Pancreas (tissue), 10 donors: ENCODE results near the gene NACC2. TPM values are rescaled to one million over a fixed set of nuclear protein-coding genes. Genes with fewer than 3 reads are reported as not detected.
A peak's percentile ranks its signal among the peaks of the same experiment; 100 is the strongest.

Experiments used
- ATAC-seq, 4 donors: fragments of 200-7000 bp; cut with Tn5 transposase; one replicate each; pipeline versions ENCODE4 v1.8.0 to v1.9.1; 2020; ENCODE audit warnings: mild to moderate bottlenecking in 4 of 4, moderate library complexity in 4 of 4
- DNase-seq, 6 donors: peaks; one replicate each; pipeline ENCODE4 v3.0.0-alpha.2; 2020
- FAIRE-seq: peaks from 2 replicates; lab custom pipeline; 2012; peaks lifted over from hg19 to GRCh38; lab: Jason Lieb, UNC
- H3K27ac ChIP-seq, 4 donors: fragments of 200-600 bp; sonication (generic); 1 replicate in 3 of 4; 2 replicates in 1 of 4; pipeline versions ENCODE4 v1.5.0 to v1.8.0; 2020
- H3K27me3 ChIP-seq, 4 donors: fragments of 200-600 bp; one replicate each; pipeline ENCODE4 v1.8.0; 2021
- H3K36me3 ChIP-seq, 3 donors: fragments of 200-600 bp; sonication (generic) in 1 of 3; one replicate each; pipeline versions ENCODE4 v1.5.0 to v1.8.0; 2020 to 2021
- H3K4me1 ChIP-seq, 3 donors: fragments of 200-600 bp; one replicate each; pipeline ENCODE4 v1.8.0; 2021
- H3K4me3 ChIP-seq, 4 donors: fragments of 200-600 bp; sonication (generic) in 2 of 4; one replicate each; pipeline versions ENCODE4 v1.5.0 to v1.8.0; 2020 to 2021
- H3K9me3 ChIP-seq, 4 donors: fragments of 200-600 bp; one replicate each; pipeline ENCODE4 v1.8.0; 2021
- CTCF ChIP-seq, 4 donors: fragments of 200-600 bp; sonication (generic) in 3 of 4; IDR thresholded peaks; one replicate each; pipeline versions ENCODE4 v1.5.0 to v1.8.0; 2021; ENCODE audit warnings: antibody characterized with exemption in 4 of 4
- WGBS, 2 donors: extraction: QIAGEN DNeasy Blood & Tissue Kit; methylation state at CpG; one replicate each; pipeline ENCODE4 v1.1.7; 2013; 5-methylcytosine and 5-hydroxymethylcytosine counted together
- intact Hi-C, 3 donors: fragments of 100-400 bp; cut with DNase I; formaldehyde crosslinking; loops; one replicate each; pipeline versions ENCODE4 v1.11.1 to v1.14.2; 2022
- polyA plus RNA-seq, 2 donors: library from polyadenylated mRNA; stranded (reverse); fragments of 200-250 nt; gene quantifications; one replicate each; pipeline ENCODE4 v1.2.3, GENCODE V29; 2013
- total RNA-seq, 6 donors: library from RNA; stranded (reverse); fragmentation: NEBNext Ultra II Directional in 4 of 6; extraction: Animal tissue kit (Norgen Biotek cat#: 25700) in 4 of 6; gene quantifications; one replicate each; pipeline versions ENCODE4 v1.2.1 to v1.2.4, GENCODE V29; 2021 to 2023
- donor health status: healthy with polysubstance abuse.
- donor health status: DM: no; HTN: no; CAD: no; lungs with moderate emphysema.
- donor health status: DM: no; HTN: no; CAD: no.
- donor health status: control.
- donor health status: control.
- donor health status: Bipolar disorder and iron deficiency.
- donor health status: DM: yes; HTN: yes; CAD: no.
- donor health status: DM: no; HTN: no; CAD: no.
- donor health status: DM: no; HTN: no; CAD: no.
- donor health status: DM: yes; HTN: yes; CAD: no.

The NACC2 gene
- total and polyA plus RNA-seq, 8 donors = 4.3 to 12.4 (median 8.2) TPM

- FAIRE-seq (no peak), ATAC-seq (no peak), DNase-seq (peak in 1 of 6 donors; percentile 54)
- no peaks in the 10 kb centered on the region for H3K9me3 ChIP-seq
- H3K27me3 ChIP-seq = no peaks in the 10 kb centered on the region
- intact Hi-C loops = no loop called here
- peaks cover 5 to 20% (median 11%) of the 10 kb centered on the region in 3 donors for H3K4me1 ChIP-seq
- no peak overlapping the region for H3K4me3 ChIP-seq
- 58 to 64% methylated on average over 19 to 22 of the region's 22 CpGs for WGBS, 2 donors
- peak overlapping the region; percentile 39 to 64 (median 58) for H3K27ac ChIP-seq
- TF ChIP-seq CTCF (IDR thresholded peaks at IDR 0.05) = no peak
- no peaks in the 10 kb centered on the region for H3K36me3 ChIP-seq
These were observed 4.1 kb downstream of the NACC2 start for GRCh38 chr9:136090768-136091581.

GRCh38 chr9:136090056-136090735 lies 4.9 kb downstream of the NACC2 start:
- Histone ChIP-seq H3K4me1 (peaks cover 8 to 25% (median 11%) of the 10 kb centered on the region in 3 donors), H3K4me3 (no peak overlapping the region), H3K9me3 (no peaks in the 10 kb centered on the region), H3K27me3 (no peaks in the 10 kb centered on the region), H3K36me3 (no peaks in the 10 kb centered on the region), H3K27ac (peak overlapping the region in 1 of 4 donors; percentile 39)
- no peak for TF ChIP-seq CTCF (IDR thresholded peaks at IDR 0.05)
- FAIRE-seq (no peak), ATAC-seq (no peak), DNase-seq (no peak)
- WGBS, 2 donors = 81 to 86% methylated on average over 9 of the region's 9 CpGs
- intact Hi-C loops = no loop called here

GRCh38 chr9:136089697-136090045 lies 5.4 kb downstream of the NACC2 start:
- no peak for TF ChIP-seq CTCF (IDR thresholded peaks at IDR 0.05)
- DNase-seq (no peak), ATAC-seq (no peak), FAIRE-seq (no peak)
- Histone ChIP-seq H3K27ac (no peak overlapping the region), H3K27me3 (no peaks in the 10 kb centered on the region), H3K36me3 (no peaks in the 10 kb centered on the region), H3K4me3 (no peak overlapping the region), H3K4me1 (peaks cover 8 to 25% (median 11%) of the 10 kb centered on the region in 3 donors), H3K9me3 (no peaks in the 10 kb centered on the region)
- WGBS, 2 donors = 30 to 38% methylated on average over 3 of the region's 3 CpGs
- intact Hi-C loops = no loop called here

GRCh38 chr9:136088939-136089696 lies 6.0 kb downstream of the NACC2 start:
- DNase-seq = peak in 3 of 6 donors; percentile 24 to 62 (median 53)

More at GRCh38 chr9:136088939-136089696, 6.0 kb downstream of the NACC2 start:
- 62 to 76% methylated on average over 18 to 22 of the region's 22 CpGs for WGBS, 2 donors
- no peak for FAIRE-seq
- no peak overlapping the region for H3K4me3 ChIP-seq
- H3K9me3 ChIP-seq = no peaks in the 10 kb centered on the region
- H3K27me3 ChIP-seq = no peaks in the 10 kb centered on the region
- no peak overlapping the region for H3K27ac ChIP-seq
- intact Hi-C loops = no loop called here
- H3K36me3 ChIP-seq = no peaks in the 10 kb centered on the region
- peaks cover 8 to 25% (median 11%) of the 10 kb centered on the region in 3 donors for H3K4me1 ChIP-seq
- TF ChIP-seq CTCF (IDR thresholded peaks at IDR 0.05) = no peak
- no peak for ATAC-seq
